Cardiac fibroblast (primary cell): ENCODE data around the gene NDST1.

Experiments
- DNase-seq, 2 donors: peaks; one replicate each; pipeline versions ENCODE4 v3.0.0 to v3.0.0-alpha.2; 2010; ENCODE audit warnings: low read depth in 2 of 2
- H3K4me3 ChIP-seq, 2 donors: replicated peaks in 1 of 2; 1 replicate in 1 of 2; 2 replicates in 1 of 2; pipeline ENCODE4 v1.5.1; 2011; ENCODE audit warnings: low read depth in 2 of 2, low read length in 2 of 2, mild to moderate bottlenecking in 2 of 2, moderate library complexity in 1 of 2
- TF ChIP-seq, protein P1 (sequence below): IDR thresholded peaks from one replicate; pipeline ENCODE4 v1.5.1; 2011; ENCODE audit warnings: low read depth, mild to moderate bottlenecking, low read length, inconsistent platforms

Gene NDST1

DNA sequence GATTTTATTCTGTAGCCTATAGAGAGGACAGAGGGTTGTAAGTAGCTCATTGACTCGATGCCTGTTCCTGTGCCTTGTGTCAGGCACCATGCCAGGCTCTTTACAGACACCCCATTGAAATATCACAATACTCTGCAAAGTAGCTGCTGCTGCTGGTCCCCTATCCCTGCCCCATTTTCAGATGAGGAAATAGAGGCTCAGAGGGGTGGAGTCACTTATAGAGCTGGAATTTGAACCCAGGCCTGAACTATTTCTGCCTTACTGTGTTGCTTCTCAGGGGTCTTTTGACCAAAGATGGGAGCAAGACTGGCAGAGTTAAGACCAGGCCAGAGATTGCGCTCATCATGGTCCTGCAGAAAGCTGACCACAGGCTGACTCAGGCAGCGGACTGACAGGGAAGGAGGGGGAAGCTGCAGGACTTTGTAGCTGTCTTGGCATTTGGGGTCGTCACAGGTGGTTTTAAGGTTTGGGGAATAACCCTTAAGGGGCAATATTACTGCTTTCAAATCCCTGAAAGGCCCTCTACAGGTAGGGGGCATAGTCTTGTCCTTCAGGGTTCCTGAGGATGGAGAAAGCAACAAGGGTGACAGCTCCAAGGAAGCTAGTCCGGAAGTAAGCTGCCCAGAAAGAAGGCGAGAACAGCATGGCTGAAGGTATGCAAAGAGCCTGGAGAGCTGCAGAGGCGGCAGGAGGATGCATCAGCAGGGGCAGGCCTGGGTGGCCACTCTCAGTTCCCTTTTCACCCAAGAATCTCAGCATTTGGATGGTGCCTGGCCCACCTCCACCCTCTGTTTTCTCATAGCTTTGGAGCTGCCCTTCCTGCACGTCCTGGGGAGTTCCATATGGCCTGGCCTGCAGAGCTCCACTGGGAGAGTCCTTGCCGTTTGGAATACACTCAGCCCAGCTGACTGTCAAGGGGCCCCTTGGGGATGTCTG is 18.3 kb upstream of the NDST1 start:
- peak overlapping the region; percentile 3 to 97 for H3K4me3 ChIP-seq

DNA sequence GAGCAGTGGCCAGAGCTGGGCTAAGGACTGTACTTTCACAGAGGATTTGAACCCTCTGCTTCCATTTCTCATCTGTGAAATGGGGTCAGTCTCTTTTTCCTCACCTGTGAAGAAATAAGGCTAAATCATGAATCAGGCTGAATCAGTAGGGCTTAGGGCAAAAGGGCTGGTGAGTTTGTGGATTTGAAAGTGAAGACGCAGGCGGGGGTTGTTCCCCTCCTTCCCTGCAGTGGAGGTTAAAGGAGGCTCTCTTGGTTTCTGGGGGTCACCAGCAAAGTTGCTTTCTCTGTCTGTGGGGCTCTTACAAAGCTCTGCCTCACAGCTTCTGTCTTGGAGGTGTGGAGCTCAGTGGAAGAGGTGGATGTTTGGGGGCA is 17.6 kb upstream of the NDST1 start:
- no peak for DNase-seq
- TF ChIP-seq, protein P1, sequence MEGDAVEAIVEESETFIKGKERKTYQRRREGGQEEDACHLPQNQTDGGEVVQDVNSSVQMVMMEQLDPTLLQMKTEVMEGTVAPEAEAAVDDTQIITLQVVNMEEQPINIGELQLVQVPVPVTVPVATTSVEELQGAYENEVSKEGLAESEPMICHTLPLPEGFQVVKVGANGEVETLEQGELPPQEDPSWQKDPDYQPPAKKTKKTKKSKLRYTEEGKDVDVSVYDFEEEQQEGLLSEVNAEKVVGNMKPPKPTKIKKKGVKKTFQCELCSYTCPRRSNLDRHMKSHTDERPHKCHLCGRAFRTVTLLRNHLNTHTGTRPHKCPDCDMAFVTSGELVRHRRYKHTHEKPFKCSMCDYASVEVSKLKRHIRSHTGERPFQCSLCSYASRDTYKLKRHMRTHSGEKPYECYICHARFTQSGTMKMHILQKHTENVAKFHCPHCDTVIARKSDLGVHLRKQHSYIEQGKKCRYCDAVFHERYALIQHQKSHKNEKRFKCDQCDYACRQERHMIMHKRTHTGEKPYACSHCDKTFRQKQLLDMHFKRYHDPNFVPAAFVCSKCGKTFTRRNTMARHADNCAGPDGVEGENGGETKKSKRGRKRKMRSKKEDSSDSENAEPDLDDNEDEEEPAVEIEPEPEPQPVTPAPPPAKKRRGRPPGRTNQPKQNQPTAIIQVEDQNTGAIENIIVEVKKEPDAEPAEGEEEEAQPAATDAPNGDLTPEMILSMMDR, result no peak
- no peak overlapping the region for H3K4me3 ChIP-seq

More for the DNA sequence above, 18.3 kb upstream of the NDST1 start:
- TF ChIP-seq, protein P1, result no peak
- peak in 1 of 2 donors; percentile 59 for DNase-seq

DNA sequence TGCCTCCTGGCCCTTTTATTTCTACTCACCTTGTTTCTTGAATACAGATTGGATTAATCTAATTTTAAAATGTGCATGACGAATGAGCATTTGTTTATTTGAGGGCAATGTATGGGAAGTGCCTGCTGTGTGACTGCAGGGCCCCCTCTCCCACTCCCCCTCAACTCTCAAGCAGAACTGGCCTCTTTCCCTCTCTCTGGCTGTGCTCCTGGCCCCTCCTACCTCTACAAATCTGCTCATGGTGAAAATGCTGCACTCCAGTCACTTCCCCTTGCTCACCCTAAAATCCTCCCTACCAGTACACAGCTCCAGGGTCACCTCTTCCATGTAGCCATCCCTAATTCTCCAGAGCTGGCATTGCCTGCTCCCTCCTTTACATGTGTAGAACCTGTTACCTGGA is 17.2 kb upstream of the NDST1 start:
- no peak overlapping the region for H3K4me3 ChIP-seq
- TF ChIP-seq, protein P1, result no peak
- DNase-seq, result no peak

DNA sequence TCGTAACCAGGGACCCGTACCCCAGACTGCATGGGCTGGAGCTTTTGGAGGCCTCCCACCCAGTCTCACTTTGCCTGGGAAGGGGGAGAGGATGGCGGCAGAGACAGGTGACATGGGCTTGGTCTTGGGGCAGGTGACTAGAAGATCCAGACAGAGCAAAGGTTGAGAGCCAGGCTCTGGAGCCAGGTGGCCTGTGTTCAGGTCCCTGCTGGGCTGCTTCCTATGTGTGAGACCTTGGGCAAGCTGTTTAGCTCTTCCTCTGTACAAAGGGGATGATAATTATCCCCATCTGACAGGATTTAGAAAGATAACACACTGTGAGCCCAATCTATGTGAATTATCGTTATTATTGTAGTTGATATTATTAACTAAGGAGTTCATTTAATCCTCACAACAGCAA is 16.1 kb upstream of the NDST1 start:
- TF ChIP-seq, protein P1, result no peak
- no peak overlapping the region for H3K4me3 ChIP-seq
- DNase-seq, result no peak

DNA sequence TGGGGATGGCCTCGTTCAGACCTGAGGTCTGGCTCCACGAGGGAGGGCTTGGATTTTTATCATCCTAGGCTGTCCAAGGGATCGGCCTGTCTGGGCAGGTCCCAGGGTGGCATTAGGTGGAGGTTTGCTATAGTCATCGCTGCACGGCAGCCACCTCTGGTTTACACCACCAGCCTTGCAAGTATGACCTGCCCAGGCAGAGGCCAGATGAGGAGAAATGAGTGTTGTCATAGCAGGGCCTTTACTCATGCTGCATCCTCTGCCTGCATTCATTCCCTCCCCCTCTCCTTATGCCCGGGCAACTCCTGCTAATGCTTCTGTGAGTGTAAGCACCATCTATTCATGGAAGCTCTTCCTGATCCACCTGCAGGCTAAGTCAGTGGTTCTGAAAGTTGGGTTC is 15.3 kb upstream of the NDST1 start:
- DNase-seq, result peak in 1 of 2 donors; percentile 83
- no peak overlapping the region for H3K4me3 ChIP-seq
- TF ChIP-seq, protein P1, result no peak

DNA sequence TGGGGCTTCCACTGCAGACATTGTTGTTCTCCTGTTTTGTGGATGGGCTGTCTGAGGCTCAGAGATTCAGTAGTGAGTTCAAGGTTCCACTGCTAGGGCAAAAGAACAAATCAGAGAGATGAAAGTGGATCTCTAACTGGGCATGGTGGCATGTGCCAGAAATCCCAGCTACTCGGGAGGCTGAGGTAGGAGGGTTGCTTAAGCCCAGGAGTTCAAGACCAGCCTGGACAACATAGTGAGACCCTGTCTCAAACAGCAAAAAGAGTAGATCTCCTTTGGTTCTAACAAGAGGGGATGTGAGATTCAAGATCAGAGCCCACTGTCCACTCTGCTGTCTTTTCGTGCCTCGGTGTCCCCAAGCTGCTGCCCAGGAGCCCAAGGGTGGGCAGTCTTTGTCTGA is 11.8 kb upstream of the NDST1 start:
- no peak overlapping the region for H3K4me3 ChIP-seq
- TF ChIP-seq, protein P1, result no peak
- no peak for DNase-seq

DNA sequence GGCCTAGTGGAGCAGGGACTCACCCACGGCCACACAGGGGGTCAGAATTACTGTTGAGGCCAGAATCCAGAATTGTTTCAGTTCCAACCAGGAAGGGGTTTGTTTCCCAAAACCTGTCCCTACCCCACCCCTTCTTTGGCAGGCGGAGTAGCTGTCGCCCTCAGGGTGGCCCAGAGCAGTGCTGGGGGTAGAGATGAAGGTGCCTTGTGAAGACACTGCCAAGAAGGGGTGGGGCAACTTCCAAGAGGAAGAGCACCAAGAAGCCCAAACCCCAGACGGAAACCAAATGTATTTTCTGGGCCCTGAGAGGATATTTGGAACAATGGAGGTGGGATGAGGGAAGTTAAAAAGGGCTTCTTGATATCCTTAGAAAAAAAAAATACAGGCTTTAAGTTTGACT is 11.4 kb upstream of the NDST1 start:
- no peak for DNase-seq
- no peak overlapping the region for H3K4me3 ChIP-seq
- TF ChIP-seq, protein P1, result no peak
